HepG2 (cell line): Measurements from ENCODE around the gene GBA2. TPM values are rescaled to one million over a fixed set of nuclear protein-coding genes. Genes with fewer than 3 reads are reported as not detected.

ENCODE experiments used
- CREM ChIP-seq, 2 experiments: sonication (generic) in 1 of 2; formaldehyde crosslinking in 1 of 2; IDR thresholded peaks; 2 replicates each; pipeline versions ENCODE4 v1.4.0 to v1.6.1; 2016 to 2020; ENCODE audit warnings: antibody characterized with exemption in 1 of 2, mild to moderate bottlenecking in 1 of 2, missing genetic modification reagents in 1 of 2
- MTF1 ChIP-seq: sonication (generic); formaldehyde crosslinking; IDR thresholded peaks from 2 replicates; pipeline ENCODE4 v1.5.0; 2020; ENCODE audit warnings: missing genetic modification reagents
- SMAD3 ChIP-seq: sonication (generic); formaldehyde crosslinking; IDR thresholded peaks from 2 replicates; pipeline ENCODE4 v1.4.0; 2020; ENCODE audit warnings: missing genetic modification reagents
- SRSF9 ChIP-seq: fragments of 200-400 bp; formaldehyde crosslinking; IDR thresholded peaks from 2 replicates; pipeline ENCODE4 v1.6.1; 2018; ENCODE audit warnings: borderline replicate concordance, mild to moderate bottlenecking, low read depth, low read length; ENCODE audit not compliant: insufficient read depth, poor library complexity, severe bottlenecking
- ZNF10 ChIP-seq: sonication (generic); formaldehyde crosslinking; IDR thresholded peaks from 2 replicates; pipeline ENCODE4 v1.4.0; 2020; ENCODE audit warnings: mild to moderate bottlenecking, low read depth, missing genetic modification reagents, borderline replicate concordance
- ZNF230 ChIP-seq: sonication (generic); formaldehyde crosslinking; IDR thresholded peaks from 2 replicates; pipeline ENCODE4 v1.4.0; 2020; ENCODE audit warnings: mild to moderate bottlenecking, missing genetic modification reagents
- ZNF431 ChIP-seq: sonication (generic); formaldehyde crosslinking; IDR thresholded peaks from 2 replicates; pipeline ENCODE4 v1.9.0; 2022; ENCODE audit warnings: missing genetic modification reagents, low read depth, mild to moderate bottlenecking, borderline replicate concordance
- ZNF512B ChIP-seq: sonication (generic); formaldehyde crosslinking; IDR thresholded peaks from 2 replicates; pipeline ENCODE4 v1.5.1; 2020; ENCODE audit warnings: missing genetic modification reagents, mild to moderate bottlenecking, borderline replicate concordance
- polyA plus RNA-seq, 8 experiments: library from polyadenylated mRNA; depleted of rRNA in 3 of 8; stranded (reverse) in 7 of 8; unstranded in 1 of 8; fragments of >200 nt; fragmentation: Illumina TruSeq in 4 of 8; extraction: Trizol in 4 of 8; gene quantifications; 2 replicates each; pipeline versions ENCODE4 v1.2.1 to v1.2.3, GENCODE V29; 2011 to 2016; ENCODE audit warnings: low read depth in 4 of 8, missing spikeins in 1 of 8, mixed read lengths in 1 of 8; ENCODE audit not compliant: insufficient read depth in 1 of 8
- total RNA-seq, 5 experiments: library from RNA; depleted of rRNA; stranded (reverse); fragments of >200 nt; fragmentation: Illumina TruSeq; extraction: Trizol; gene quantifications; 2 replicates each; pipeline ENCODE4 v1.2.3, GENCODE V29; 2016; ENCODE audit warnings: low read depth in 1 of 5
- TF ChIP-seq, protein P1 (sequence below): sonication (generic); formaldehyde crosslinking; IDR thresholded peaks from 2 replicates; pipeline ENCODE4 v1.4.0; 2020; ENCODE audit warnings: missing genetic modification reagents
- TF ChIP-seq, protein P2 (sequence below): sonication (generic); formaldehyde crosslinking; IDR thresholded peaks from 2 replicates; pipeline ENCODE4 v1.5.0; 2020; ENCODE audit warnings: mild to moderate bottlenecking, missing genetic modification reagents, borderline replicate concordance
- TF ChIP-seq, protein P3 (sequence below): IDR thresholded peaks from 2 replicates; pipeline ENCODE4 v1.6.1; 2016

Gene GBA2
- total and polyA plus RNA-seq, 2 of the 13 experiments (the other 11 are each of a cell fraction or from before 2014, with no cell fraction given): 37.5 to 86.1 TPM

DNA sequence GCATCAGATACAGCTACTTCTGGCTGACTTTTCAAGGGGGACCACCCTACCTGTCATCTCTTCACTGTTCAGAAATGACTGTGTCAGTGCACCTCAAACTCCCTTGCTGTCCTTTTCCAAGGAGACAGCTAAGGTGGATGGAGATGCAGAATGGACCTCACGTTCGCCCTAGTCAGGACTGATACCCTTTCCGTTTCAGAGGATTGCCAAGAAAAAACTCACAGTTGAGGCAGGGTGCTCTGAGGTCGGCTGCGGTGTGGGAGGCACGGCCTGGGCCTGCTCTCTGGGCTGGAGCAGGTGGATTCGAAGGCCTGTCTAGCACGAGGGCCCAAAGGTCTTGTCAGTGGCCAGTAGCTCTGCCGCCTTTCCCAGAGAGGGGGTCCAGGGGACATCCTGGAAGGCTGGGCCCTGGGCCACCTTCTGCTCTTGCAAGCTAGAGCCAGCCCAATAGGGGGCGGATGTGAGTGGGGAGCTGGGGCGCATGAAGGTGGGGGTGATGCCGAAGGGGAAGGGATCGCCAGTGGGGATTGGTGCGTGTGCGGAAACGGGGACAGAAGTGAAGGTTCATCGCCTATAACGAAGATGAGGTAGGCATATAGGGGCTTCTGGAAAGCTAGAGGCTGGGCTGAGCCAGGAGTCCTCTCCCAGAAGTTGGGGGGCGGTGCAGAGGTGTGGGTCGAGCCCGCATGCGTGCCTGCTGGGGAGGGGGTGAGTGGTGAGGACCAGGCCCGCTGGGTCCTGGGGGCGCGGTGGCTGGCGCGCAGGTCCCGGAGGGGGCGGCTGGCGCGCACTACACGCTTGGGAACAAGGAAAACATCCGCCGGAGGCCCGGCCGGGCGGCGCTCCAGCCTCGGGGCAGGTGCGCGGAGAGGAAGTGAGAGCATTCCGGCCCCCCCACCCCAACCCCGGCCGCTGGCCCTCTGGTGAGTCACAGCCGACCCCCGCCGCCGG, 7.5 kb upstream of the GBA2 start (continued):
- TF ChIP-seq ZNF512B (no peak), ZNF10 (CRISPR knock-in tag) (no peak), CREM (IDR thresholded peaks at IDR 0.05) (no peak), CREM (CRISPR knock-in tag; IDR thresholded peaks at IDR 0.05) (no peak), ZNF431 (CRISPR knock-in tag) (no peak), MTF1 (CRISPR knock-in tag) (0 out of 2 replicates have a peak, but pooled peaks have one; percentile 43), SMAD3 (CRISPR knock-in tag) (0 out of 2 replicates have a peak, but pooled peaks have one; percentile 19), SRSF9 (no peak), ZNF230 (CRISPR knock-in tag) (no peak)
- TF ChIP-seq, protein P1, sequence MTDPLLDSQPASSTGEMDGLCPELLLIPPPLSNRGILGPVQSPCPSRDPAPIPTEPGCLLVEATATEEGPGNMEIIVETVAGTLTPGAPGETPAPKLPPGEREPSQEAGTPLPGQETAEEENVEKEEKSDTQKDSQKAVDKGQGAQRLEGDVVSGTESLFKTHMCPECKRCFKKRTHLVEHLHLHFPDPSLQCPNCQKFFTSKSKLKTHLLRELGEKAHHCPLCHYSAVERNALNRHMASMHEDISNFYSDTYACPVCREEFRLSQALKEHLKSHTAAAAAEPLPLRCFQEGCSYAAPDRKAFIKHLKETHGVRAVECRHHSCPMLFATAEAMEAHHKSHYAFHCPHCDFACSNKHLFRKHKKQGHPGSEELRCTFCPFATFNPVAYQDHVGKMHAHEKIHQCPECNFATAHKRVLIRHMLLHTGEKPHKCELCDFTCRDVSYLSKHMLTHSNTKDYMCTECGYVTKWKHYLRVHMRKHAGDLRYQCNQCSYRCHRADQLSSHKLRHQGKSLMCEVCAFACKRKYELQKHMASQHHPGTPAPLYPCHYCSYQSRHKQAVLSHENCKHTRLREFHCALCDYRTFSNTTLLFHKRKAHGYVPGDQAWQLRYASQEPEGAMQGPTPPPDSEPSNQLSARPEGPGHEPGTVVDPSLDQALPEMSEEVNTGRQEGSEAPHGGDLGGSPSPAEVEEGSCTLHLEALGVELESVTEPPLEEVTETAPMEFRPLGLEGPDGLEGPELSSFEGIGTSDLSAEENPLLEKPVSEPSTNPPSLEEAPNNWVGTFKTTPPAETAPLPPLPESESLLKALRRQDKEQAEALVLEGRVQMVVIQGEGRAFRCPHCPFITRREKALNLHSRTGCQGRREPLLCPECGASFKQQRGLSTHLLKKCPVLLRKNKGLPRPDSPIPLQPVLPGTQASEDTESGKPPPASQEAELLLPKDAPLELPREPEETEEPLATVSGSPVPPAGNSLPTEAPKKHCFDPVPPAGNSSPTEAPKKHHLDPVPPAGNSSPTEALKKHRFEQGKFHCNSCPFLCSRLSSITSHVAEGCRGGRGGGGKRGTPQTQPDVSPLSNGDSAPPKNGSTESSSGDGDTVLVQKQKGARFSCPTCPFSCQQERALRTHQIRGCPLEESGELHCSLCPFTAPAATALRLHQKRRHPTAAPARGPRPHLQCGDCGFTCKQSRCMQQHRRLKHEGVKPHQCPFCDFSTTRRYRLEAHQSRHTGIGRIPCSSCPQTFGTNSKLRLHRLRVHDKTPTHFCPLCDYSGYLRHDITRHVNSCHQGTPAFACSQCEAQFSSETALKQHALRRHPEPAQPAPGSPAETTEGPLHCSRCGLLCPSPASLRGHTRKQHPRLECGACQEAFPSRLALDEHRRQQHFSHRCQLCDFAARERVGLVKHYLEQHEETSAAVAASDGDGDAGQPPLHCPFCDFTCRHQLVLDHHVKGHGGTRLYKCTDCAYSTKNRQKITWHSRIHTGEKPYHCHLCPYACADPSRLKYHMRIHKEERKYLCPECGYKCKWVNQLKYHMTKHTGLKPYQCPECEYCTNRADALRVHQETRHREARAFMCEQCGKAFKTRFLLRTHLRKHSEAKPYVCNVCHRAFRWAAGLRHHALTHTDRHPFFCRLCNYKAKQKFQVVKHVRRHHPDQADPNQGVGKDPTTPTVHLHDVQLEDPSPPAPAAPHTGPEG (CRISPR knock-in tag): peak; percentile 61; the same call in 1 of the 2 replicates
- TF ChIP-seq, protein P2, sequence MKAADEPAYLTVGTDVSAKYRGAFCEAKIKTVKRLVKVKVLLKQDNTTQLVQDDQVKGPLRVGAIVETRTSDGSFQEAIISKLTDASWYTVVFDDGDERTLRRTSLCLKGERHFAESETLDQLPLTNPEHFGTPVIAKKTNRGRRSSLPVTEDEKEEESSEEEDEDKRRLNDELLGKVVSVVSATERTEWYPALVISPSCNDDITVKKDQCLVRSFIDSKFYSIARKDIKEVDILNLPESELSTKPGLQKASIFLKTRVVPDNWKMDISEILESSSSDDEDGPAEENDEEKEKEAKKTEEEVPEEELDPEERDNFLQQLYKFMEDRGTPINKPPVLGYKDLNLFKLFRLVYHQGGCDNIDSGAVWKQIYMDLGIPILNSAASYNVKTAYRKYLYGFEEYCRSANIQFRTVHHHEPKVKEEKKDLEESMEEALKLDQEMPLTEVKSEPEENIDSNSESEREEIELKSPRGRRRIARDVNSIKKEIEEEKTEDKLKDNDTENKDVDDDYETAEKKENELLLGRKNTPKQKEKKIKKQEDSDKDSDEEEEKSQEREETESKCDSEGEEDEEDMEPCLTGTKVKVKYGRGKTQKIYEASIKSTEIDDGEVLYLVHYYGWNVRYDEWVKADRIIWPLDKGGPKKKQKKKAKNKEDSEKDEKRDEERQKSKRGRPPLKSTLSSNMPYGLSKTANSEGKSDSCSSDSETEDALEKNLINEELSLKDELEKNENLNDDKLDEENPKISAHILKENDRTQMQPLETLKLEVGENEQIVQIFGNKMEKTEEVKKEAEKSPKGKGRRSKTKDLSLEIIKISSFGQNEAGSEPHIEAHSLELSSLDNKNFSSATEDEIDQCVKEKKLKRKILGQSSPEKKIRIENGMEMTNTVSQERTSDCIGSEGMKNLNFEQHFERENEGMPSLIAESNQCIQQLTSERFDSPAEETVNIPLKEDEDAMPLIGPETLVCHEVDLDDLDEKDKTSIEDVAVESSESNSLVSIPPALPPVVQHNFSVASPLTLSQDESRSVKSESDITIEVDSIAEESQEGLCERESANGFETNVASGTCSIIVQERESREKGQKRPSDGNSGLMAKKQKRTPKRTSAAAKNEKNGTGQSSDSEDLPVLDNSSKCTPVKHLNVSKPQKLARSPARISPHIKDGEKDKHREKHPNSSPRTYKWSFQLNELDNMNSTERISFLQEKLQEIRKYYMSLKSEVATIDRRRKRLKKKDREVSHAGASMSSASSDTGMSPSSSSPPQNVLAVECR (CRISPR knock-in tag): peak; percentile 78; the same call in 1 of the 2 replicates
- TF ChIP-seq, protein P3, sequence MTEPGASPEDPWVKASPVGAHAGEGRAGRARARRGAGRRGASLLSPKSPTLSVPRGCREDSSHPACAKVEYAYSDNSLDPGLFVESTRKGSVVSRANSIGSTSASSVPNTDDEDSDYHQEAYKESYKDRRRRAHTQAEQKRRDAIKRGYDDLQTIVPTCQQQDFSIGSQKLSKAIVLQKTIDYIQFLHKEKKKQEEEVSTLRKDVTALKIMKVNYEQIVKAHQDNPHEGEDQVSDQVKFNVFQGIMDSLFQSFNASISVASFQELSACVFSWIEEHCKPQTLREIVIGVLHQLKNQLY (CRISPR knock-in tag): no peak; the same call in 1 of the 2 replicates
